Endothelial cell of umbilical vein (primary cell): ENCODE data around the gene MGAT5. TPM values are rescaled to one million over a fixed set of nuclear protein-coding genes. Genes with fewer than 3 reads are reported as not detected.

ENCODE experiments used
- BruUV-seq: library from RNA; stranded (reverse); fragments of 400-500 nt; replicated peaks from 2 replicates; lab custom pipeline; 2021; lab: Mats Ljungman, UMichigan
- CTCF ChIA-PET: fragments of 300-600, 350-600 bp; sonication (Branson Sonifier 250); formaldehyde crosslinking; loops from one replicate; lab custom pipeline; 2021; ENCODE audit warnings: antibody characterized with exemption, inconsistent platforms; lab: Charles Lee
- POLR2A ChIA-PET: fragments of 300-600, 350-600 bp; sonication (Branson Sonifier 250); formaldehyde crosslinking; loops from one replicate; lab custom pipeline; 2021; ENCODE audit warnings: antibody characterized with exemption, inconsistent platforms; lab: Charles Lee
- DNase-seq: peaks from one replicate; pipeline ENCODE4 v3.0.0-alpha.2; 2011; ENCODE audit warnings: low read depth, low spot score
- FAIRE-seq: peaks from 2 replicates; lab custom pipeline; 2011; peaks lifted over from hg19 to GRCh38; lab: Jason Lieb, UNC
- H2AFZ ChIP-seq: 2 replicates; pipeline ENCODE4 v1.6.0; 2012; ENCODE audit warnings: low read depth, low read length, control low read depth, inconsistent platforms
- H3K27ac ChIP-seq: 2 replicates; pipeline ENCODE4 v1.5.1; 2011; ENCODE audit warnings: low read depth, mild to moderate bottlenecking, control low read depth, low read length, moderate library complexity; ENCODE audit not compliant: insufficient read depth
- H3K27me3 ChIP-seq, 2 experiments: 2 replicates each; pipeline versions ENCODE4 v1.6.0 to v1.6.1; 2011; ENCODE audit warnings: low read length in 2 of 2, mixed read lengths in 1 of 2; ENCODE audit not compliant: control insufficient read depth in 2 of 2, insufficient read depth in 2 of 2
- H3K36me3 ChIP-seq, 2 experiments: 2 replicates in 1 of 2; 3 replicates in 1 of 2; pipeline ENCODE4 v1.5.1; 2011; ENCODE audit warnings: low read length in 2 of 2, mild to moderate bottlenecking in 1 of 2, moderate library complexity in 1 of 2; ENCODE audit not compliant: control insufficient read depth in 2 of 2, insufficient read depth in 2 of 2; ENCODE audit errors: extremely low read depth in 1 of 2
- H3K4me1 ChIP-seq: 3 replicates; pipeline ENCODE4 v1.5.1; 2011; ENCODE audit warnings: mild to moderate bottlenecking, low read length; ENCODE audit not compliant: control insufficient read depth, insufficient read depth; ENCODE audit errors: extremely low read depth
- H3K4me2 ChIP-seq: 2 replicates; pipeline ENCODE4 v1.6.1; 2011; ENCODE audit warnings: low read length, control low read depth, mixed read lengths; ENCODE audit not compliant: insufficient read depth
- H3K4me3 ChIP-seq, 3 experiments: fragments of 200-600 bp in 1 of 3; sonication (generic), shearing (Covaris generic) in 1 of 3; replicated peaks in 1 of 3; 2 replicates each; pipeline ENCODE4 v1.5.1; 2011 to 2016; ENCODE audit warnings: control low read depth in 3 of 3, low read length in 3 of 3, mild to moderate bottlenecking in 2 of 3, inconsistent platforms in 1 of 3, low read depth in 1 of 3, moderate library complexity in 1 of 3; ENCODE audit not compliant: insufficient read depth in 1 of 3
- H3K79me2 ChIP-seq: 2 replicates; pipeline ENCODE4 v1.6.0; 2012; ENCODE audit warnings: low read length, inconsistent platforms; ENCODE audit not compliant: control insufficient read depth, insufficient read depth
- H3K9ac ChIP-seq: replicated peaks from 2 replicates; pipeline ENCODE3; 2011; ENCODE audit warnings: low read length, control low read depth; ENCODE audit not compliant: insufficient read depth; ENCODE audit errors: extremely low read depth
- H3K9me1 ChIP-seq: replicated peaks from 3 replicates; pipeline ENCODE4 v1.6.0; 2011; ENCODE audit warnings: mild to moderate bottlenecking, low read length; ENCODE audit not compliant: control insufficient read depth, insufficient read depth; ENCODE audit errors: extremely low read depth
- H3K9me3 ChIP-seq: replicated peaks from 2 replicates; pipeline ENCODE4 v1.5.1; 2012; ENCODE audit warnings: low read length, inconsistent platforms; ENCODE audit not compliant: control insufficient read depth, insufficient read depth
- H4K20me1 ChIP-seq: replicated peaks from 2 replicates; pipeline ENCODE3; 2011; ENCODE audit warnings: mild to moderate bottlenecking, low read length; ENCODE audit not compliant: control insufficient read depth, insufficient read depth; ENCODE audit errors: extremely low read depth
- EZH2 ChIP-seq: IDR thresholded peaks from 2 replicates; pipeline ENCODE4 v1.6.1; 2012; ENCODE audit warnings: borderline replicate concordance, low read depth, mild to moderate bottlenecking, moderate library complexity, low read length, inconsistent platforms; ENCODE audit not compliant: severe bottlenecking
- FOS ChIP-seq: IDR thresholded peaks from 2 replicates; pipeline ENCODE4 v1.6.1; 2011; ENCODE audit warnings: mild to moderate bottlenecking, low read length, moderate library complexity, borderline replicate concordance; ENCODE audit not compliant: insufficient read depth
- GATA2 ChIP-seq: IDR thresholded peaks from 2 replicates; pipeline ENCODE4 v1.7.0; 2011; ENCODE audit warnings: low read depth, mild to moderate bottlenecking, moderate library complexity, mixed read lengths, low read length; ENCODE audit not compliant: insufficient read length, insufficient read depth
- JUN ChIP-seq: IDR thresholded peaks from 2 replicates; pipeline ENCODE4 v1.6.1; 2011; ENCODE audit warnings: borderline replicate concordance, low read depth; ENCODE audit not compliant: insufficient read length, insufficient read depth
- MYC ChIP-seq: IDR thresholded peaks from one replicate; pipeline ENCODE4 v1.6.1; 2011; ENCODE audit warnings: mild to moderate bottlenecking, low read depth, low read length
- POLR2A ChIP-seq: IDR thresholded peaks from 2 replicates; pipeline ENCODE4 v1.6.1; 2012; ENCODE audit warnings: low read depth, mild to moderate bottlenecking, control low read depth, low read length
- POLR2AphosphoS5 ChIP-seq: IDR thresholded peaks from 2 replicates; pipeline ENCODE4 v1.6.1; 2012; ENCODE audit warnings: low read depth, mild to moderate bottlenecking, control low read depth, low read length, moderate library complexity; ENCODE audit not compliant: insufficient read depth
- dilution Hi-C: fragments of 300-500 bp; cut with MboI; formaldehyde crosslinking; loops from one replicate; pipeline ENCODE4 v1.15.0; 2019; ENCODE audit warnings: low sequenced_read_pairs; ENCODE audit not compliant: extremely low pct_ligation_motif_present
- intact Hi-C: fragments of 100-400 bp; cut with micrococcal nuclease; formaldehyde crosslinking; loops from one replicate; pipeline ENCODE4 v1.10.0; 2022
- polyA plus RNA-seq, 4 experiments: library from polyadenylated mRNA; depleted of rRNA in 3 of 4; stranded (reverse) in 3 of 4; unstranded in 1 of 4; fragments of >200 nt; gene quantifications; 2 replicates each; pipeline versions ENCODE4 v1.2.1 to v1.2.3, GENCODE V29; 2011 to 2012; ENCODE audit warnings: missing spikeins in 1 of 4
- total RNA-seq: library from RNA; stranded (reverse); gene quantifications from 2 replicates; pipeline ENCODE4 v1.2.3, GENCODE V29; 2021
- TF ChIP-seq, protein P1 (sequence below): IDR thresholded peaks from 2 replicates; pipeline ENCODE4 v1.6.1; 2011; ENCODE audit not compliant: insufficient read depth, insufficient read length
- TF ChIP-seq, protein P2 (sequence below), 2 donors: IDR thresholded peaks; 1 replicate in 1 of 2; 2 replicates in 1 of 2; pipeline ENCODE4 v1.5.1; 2011; ENCODE audit warnings: low read length in 2 of 2, mild to moderate bottlenecking in 2 of 2, moderate library complexity in 2 of 2, control low read depth in 1 of 2, inconsistent platforms in 1 of 2, low read depth in 1 of 2; ENCODE audit not compliant: insufficient read depth in 1 of 2; ENCODE audit errors: extremely low read depth in 1 of 2

MGAT5 gene
- total and polyA plus RNA-seq, 2 donors (not counting 3 experiments of a cell fraction or from before 2014, with no cell fraction given): 17.7 to 84.1 TPM

- ChIA-PET POLR2A (no interaction called here), CTCF (interaction anchor here (1.2 to 3.4 kb wide), 13 partner anchors 9 to 548 kb away, joined by 3 to 36 read pairs (median 5); no protein-coding TSS in a partner anchor)
- H3K27ac ChIP-seq: peak overlapping the region; percentile 45
- DNase-seq (no peak), FAIRE-seq (no peak)
- no peaks in the 10 kb centered on the region for H3K9me1 ChIP-seq
- no peak overlapping the region for H3K4me3 ChIP-seq
- TF ChIP-seq GATA2 (no peak), POLR2A (no peak), MYC (no peak), JUN (no peak), POLR2AphosphoS5 (no peak)
- TF ChIP-seq, protein P1, sequence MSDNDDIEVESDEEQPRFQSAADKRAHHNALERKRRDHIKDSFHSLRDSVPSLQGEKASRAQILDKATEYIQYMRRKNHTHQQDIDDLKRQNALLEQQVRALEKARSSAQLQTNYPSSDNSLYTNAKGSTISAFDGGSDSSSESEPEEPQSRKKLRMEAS: no peak
- dilution Hi-C loops (no loop called here), intact Hi-C loops (no loop called here)
- H3K4me1 ChIP-seq: peaks cover 32% of the 10 kb centered on the region
- H3K27me3 ChIP-seq: no peaks in the 10 kb centered on the region
- H4K20me1 ChIP-seq: no peaks in the 10 kb centered on the region
- no peak overlapping the region for H3K4me2 ChIP-seq
- no TSS peak for BruUV-seq
- no peaks in the 10 kb centered on the region for H3K79me2 ChIP-seq
- no peak overlapping the region for H2AFZ ChIP-seq
- no peak overlapping the region for H3K9ac ChIP-seq
- H3K9me3 ChIP-seq: no peaks in the 10 kb centered on the region
- no peaks in the 10 kb centered on the region for H3K36me3 ChIP-seq
Observed at GRCh38 chr2:134432435-134432883, 178.6 kb downstream of the MGAT5 start.

DNA sequence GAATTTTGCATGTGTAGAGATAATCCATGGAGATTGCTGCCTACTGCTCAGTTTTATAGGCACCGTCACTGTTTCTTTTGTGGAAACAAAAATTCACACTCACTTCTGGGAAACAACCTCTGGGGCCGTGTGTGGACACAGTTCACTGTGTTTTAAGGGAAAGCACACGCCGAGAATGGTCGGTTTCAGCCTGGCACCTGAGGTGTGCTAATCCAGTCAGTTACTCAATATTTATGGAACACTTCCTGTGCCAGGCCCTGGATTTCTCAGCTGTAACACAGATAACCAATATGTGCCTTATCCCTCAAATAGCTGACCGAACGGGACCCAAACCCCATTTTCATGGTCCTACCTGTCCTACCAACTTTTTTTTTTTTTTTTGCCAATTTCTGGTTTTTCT is 179.6 kb downstream of the MGAT5 start:
- CTCF ChIA-PET: interaction anchor here (1.4 kb wide), 1 partner anchor 17 kb away, joined by 3 read pairs; no protein-coding TSS in a partner anchor
- DNase-seq: no peak
- Histone ChIP-seq H3K4me1 (peaks cover 35% of the 10 kb centered on the region), H3K9me1 (no peaks in the 10 kb centered on the region), H3K36me3 (no peaks in the 10 kb centered on the region), H4K20me1 (no peaks in the 10 kb centered on the region), H3K79me2 (no peaks in the 10 kb centered on the region), H3K27ac (no peak overlapping the region), H3K9me3 (no peaks in the 10 kb centered on the region), H3K4me2 (no peak overlapping the region), H3K9ac (no peak overlapping the region), H3K27me3 (no peaks in the 10 kb centered on the region), H2AFZ (no peak overlapping the region), H3K4me3 (no peak overlapping the region)
- TF ChIP-seq, protein P2, sequence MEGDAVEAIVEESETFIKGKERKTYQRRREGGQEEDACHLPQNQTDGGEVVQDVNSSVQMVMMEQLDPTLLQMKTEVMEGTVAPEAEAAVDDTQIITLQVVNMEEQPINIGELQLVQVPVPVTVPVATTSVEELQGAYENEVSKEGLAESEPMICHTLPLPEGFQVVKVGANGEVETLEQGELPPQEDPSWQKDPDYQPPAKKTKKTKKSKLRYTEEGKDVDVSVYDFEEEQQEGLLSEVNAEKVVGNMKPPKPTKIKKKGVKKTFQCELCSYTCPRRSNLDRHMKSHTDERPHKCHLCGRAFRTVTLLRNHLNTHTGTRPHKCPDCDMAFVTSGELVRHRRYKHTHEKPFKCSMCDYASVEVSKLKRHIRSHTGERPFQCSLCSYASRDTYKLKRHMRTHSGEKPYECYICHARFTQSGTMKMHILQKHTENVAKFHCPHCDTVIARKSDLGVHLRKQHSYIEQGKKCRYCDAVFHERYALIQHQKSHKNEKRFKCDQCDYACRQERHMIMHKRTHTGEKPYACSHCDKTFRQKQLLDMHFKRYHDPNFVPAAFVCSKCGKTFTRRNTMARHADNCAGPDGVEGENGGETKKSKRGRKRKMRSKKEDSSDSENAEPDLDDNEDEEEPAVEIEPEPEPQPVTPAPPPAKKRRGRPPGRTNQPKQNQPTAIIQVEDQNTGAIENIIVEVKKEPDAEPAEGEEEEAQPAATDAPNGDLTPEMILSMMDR (IDR thresholded peaks at IDR 0.05; ENCODE audit: extremely low read depth in 1 of 2, insufficient read depth in 1 of 2, low read depth in 1 of 2, low read length in 2 of 2): no peak
- TF ChIP-seq MYC: no peak
- no peak for TF ChIP-seq POLR2A
- TF ChIP-seq, protein P1: no peak
- no peak for TF ChIP-seq EZH2
- TF ChIP-seq GATA2: no peak
- TF ChIP-seq POLR2AphosphoS5: no peak
- no peak for TF ChIP-seq JUN
- TF ChIP-seq FOS: no peak
- BruUV-seq: no TSS peak
- intact Hi-C loops (no loop called here), dilution Hi-C loops (no loop called here)
- POLR2A ChIA-PET: no interaction called here
- FAIRE-seq: no peak
